Testis (tissue), 2 donors: Measurements from ENCODE around the gene DIS3L2.
A peak's percentile ranks its signal among the peaks of the same experiment; 100 is the strongest.

Experiments
- CTCF ChIP-seq, 3 experiments: fragments of 450-650 bp in 2 of 3; fragments of 200-600 bp in 1 of 3; sonication (generic) in 1 of 3; IDR thresholded peaks; one replicate each; pipeline ENCODE4 v1.5.1; 2016 to 2019; ENCODE audit warnings: antibody characterized with exemption in 3 of 3, mild to moderate bottlenecking in 2 of 3, moderate library complexity in 1 of 3
- POLR2A ChIP-seq: fragments of 450-650 bp; IDR thresholded peaks from one replicate; pipeline ENCODE4 v1.6.1; 2017; ENCODE audit warnings: antibody characterized with exemption, mild to moderate bottlenecking, moderate library complexity

GRCh38 chr2:232292395-232293154, 331.1 kb downstream of the DIS3L2 start:
- peak in 2 of 3 experiments; percentile 23 to 50 for TF ChIP-seq CTCF (IDR thresholded peaks at IDR 0.05)
- TF ChIP-seq POLR2A, result no peak
